ENCODE measurements around the gene ECE1.

GRCh38 chr1:21255943-21256320 is 34.3 kb downstream of the ECE1 start:
- TF ChIP-seq CTCF (IDR thresholded peaks at IDR 0.05) (no peak), POLR2A (IDR thresholded peaks at IDR 0.05) (no peak)
